ENCODE measurements around the gene SLC39A13. TPM values are rescaled to one million over a fixed set of nuclear protein-coding genes. Genes with fewer than 3 reads are reported as not detected.
A peak's percentile ranks its signal among the peaks of the same experiment; 100 is the strongest.

Gene SLC39A13
- total and polyA plus RNA-seq, 2 experiments from 2014 or later: 175 to 189 TPM

- Histone ChIP-seq H3K27me3 (replicated peaks; ENCODE audit: insufficient read depth) (no peaks in the 10 kb centered on the region), H3K9ac (no peak overlapping the region), H3K4me1 (ENCODE audit: insufficient read depth) (peaks cover 27% of the 10 kb centered on the region), H3K4me2 (ENCODE audit: unreplicated experiment) (no peak overlapping the region), H4K20me1 (ENCODE audit: insufficient read depth) (no peaks in the 10 kb centered on the region), H3K79me2 (ENCODE audit: insufficient read depth) (peaks cover 43% of the 10 kb centered on the region), H3K36me3 (ENCODE audit: low read depth) (0 out of 2 replicates have a peak, but pooled peaks cover 6% of the 10 kb centered on the region), H3K9me3 (ENCODE audit: low read depth) (no peaks in the 10 kb centered on the region), H3F3A (ENCODE audit: insufficient read depth) (peaks cover 19% of the 10 kb centered on the region; the same call in 1 of the 2 replicates), H3K9me2 (ENCODE audit: insufficient read depth) (no peaks in the 10 kb centered on the region), H2AFZ (no peak overlapping the region), H3K4me3 (no peak overlapping the region), H3K27ac (no peak overlapping the region)
- 80 to 86% methylated on average over 7 of the region's 7 CpGs for WGBS, 2 experiments (ENCODE audit: low coverage in 1 of 2, low lambda C conversion rate in 2 of 2, missing lambda C conversion rate in 2 of 2)
- in situ Hi-C loops (cut with MboI): no loop called here
- no peak for DNase-seq
- TF ChIP-seq EZH2phosphoT487 (IDR thresholded peaks at IDR 0.05; ENCODE audit: insufficient read depth, low read depth) (no peak), EZH2 (IDR thresholded peaks at IDR 0.05; ENCODE audit: insufficient read depth, poor library complexity, severe bottlenecking) (no peak)
Observed at GRCh38 chr11:47461876-47462275, 53.5 kb downstream of the SLC39A13 start.

- H3K36me3 ChIP-seq (ENCODE audit: low read depth): peaks cover 18% of the 10 kb centered on the region
Observed at GRCh38 chr11:47464483-47464882, 56.1 kb downstream of the SLC39A13 start.

More at GRCh38 chr11:47464483-47464882, 56.1 kb downstream of the SLC39A13 start:
- H3K4me3 ChIP-seq: no peak overlapping the region
- TF ChIP-seq EZH2phosphoT487 (IDR thresholded peaks at IDR 0.05; ENCODE audit: insufficient read depth, low read depth) (no peak), EZH2 (IDR thresholded peaks at IDR 0.05; ENCODE audit: insufficient read depth, poor library complexity, severe bottlenecking) (no peak)
- H3K4me2 ChIP-seq (ENCODE audit: unreplicated experiment): no peak overlapping the region
- WGBS, 2 experiments (ENCODE audit: low coverage in 1 of 2, low lambda C conversion rate in 2 of 2, missing lambda C conversion rate in 2 of 2): 90 to 95% methylated on average over 5 of the region's 5 CpGs
- H3K4me1 ChIP-seq (ENCODE audit: insufficient read depth): peaks cover 37% of the 10 kb centered on the region
- H3K79me2 ChIP-seq (ENCODE audit: insufficient read depth): peaks cover 62% of the 10 kb centered on the region
- no peaks in the 10 kb centered on the region for H3K9me3 ChIP-seq (ENCODE audit: low read depth)
- H3K9ac ChIP-seq: no peak overlapping the region
- no peaks in the 10 kb centered on the region for H3K9me2 ChIP-seq (ENCODE audit: insufficient read depth)
- in situ Hi-C loops (cut with MboI): no loop called here
- H4K20me1 ChIP-seq (ENCODE audit: insufficient read depth): no peaks in the 10 kb centered on the region
- peak; percentile 49 for DNase-seq
- H3K27me3 ChIP-seq (replicated peaks; ENCODE audit: insufficient read depth): no peaks in the 10 kb centered on the region
- H3F3A ChIP-seq (ENCODE audit: insufficient read depth): peaks cover 33% of the 10 kb centered on the region; the same call in 1 of the 2 replicates
- no peak overlapping the region for H2AFZ ChIP-seq
- H3K27ac ChIP-seq: no peak overlapping the region

Small RNA genes lying within 50 kb of the gene (microRNA-seq; reads per million reads assigned to microRNA genes)
- gene MIR4487 (ENCODE audit: borderline number of aligned reads): not detected

Small RNA genes lying within 50 kb of the gene (small RNA-seq; reads per million reads assigned to genes)
- not detected for gene MIR4487 (ENCODE audit: low read depth, low replicate concordance)

Other genes starting within 250 kb of the SLC39A13 start
- 105 and 131 TPM in 2 replicates for gene ARFGAP2, start 231.7 kb upstream of the SLC39A13 start, total RNA-seq (2014; rRNA removed; shearing (Covaris generic))
- 44.9 and 45.7 TPM in 2 replicates for gene ARFGAP2, start 231.7 kb upstream of the SLC39A13 start, polyA plus RNA-seq (2016; fragmentation: Nextera tagmentation; extraction: Ambion mirVana)
- 13.6 and 17.5 TPM in 2 replicates for gene PACSIN3, start 222.2 kb upstream of the SLC39A13 start, total RNA-seq (2014; rRNA removed; shearing (Covaris generic))
- 9.7 and 12.6 TPM in 2 replicates for gene PACSIN3, start 222.2 kb upstream of the SLC39A13 start, polyA plus RNA-seq (2016; fragmentation: Nextera tagmentation; extraction: Ambion mirVana)
- gene DDB2, start 193.6 kb upstream of the SLC39A13 start, total RNA-seq (2014; rRNA removed; shearing (Covaris generic)): 24.5 and 34.9 TPM in 2 replicates
- 40.3 and 41.3 TPM in 2 replicates for gene DDB2, start 193.6 kb upstream of the SLC39A13 start, polyA plus RNA-seq (2016; fragmentation: Nextera tagmentation; extraction: Ambion mirVana)
- 48.4 and 62.6 TPM in 2 replicates for gene ACP2, start 159.8 kb upstream of the SLC39A13 start, total RNA-seq (2014; rRNA removed; shearing (Covaris generic))
- 29.0 and 30.0 TPM in 2 replicates for gene ACP2, start 159.8 kb upstream of the SLC39A13 start, polyA plus RNA-seq (2016; fragmentation: Nextera tagmentation; extraction: Ambion mirVana)
- gene NR1H3, start 150.6 kb upstream of the SLC39A13 start, total RNA-seq (2014; rRNA removed; shearing (Covaris generic)): 2.7 and 7.2 TPM in 2 replicates
- 4.9 and 5.1 TPM in 2 replicates for gene NR1H3, start 150.6 kb upstream of the SLC39A13 start, polyA plus RNA-seq (2016; fragmentation: Nextera tagmentation; extraction: Ambion mirVana)
- gene MADD, start 138.5 kb upstream of the SLC39A13 start, total RNA-seq (2014; rRNA removed; shearing (Covaris generic)): 17.4 and 20.4 TPM in 2 replicates
- 8.6 and 9.9 TPM in 2 replicates for gene MADD, start 138.5 kb upstream of the SLC39A13 start, polyA plus RNA-seq (2016; fragmentation: Nextera tagmentation; extraction: Ambion mirVana)
- not detected in 2 replicates for gene MYBPC3, start 55.9 kb upstream of the SLC39A13 start, total RNA-seq (2014; rRNA removed; shearing (Covaris generic))
- 0.08 TPM in 1 of 2 replicates, not detected in the other for gene MYBPC3, start 55.9 kb upstream of the SLC39A13 start, polyA plus RNA-seq (2016; fragmentation: Nextera tagmentation; extraction: Ambion mirVana)
- not detected in 2 replicates for gene SPI1, start 30.0 kb upstream of the SLC39A13 start, total RNA-seq (2014; rRNA removed; shearing (Covaris generic))
- gene SPI1, start 30.0 kb upstream of the SLC39A13 start, polyA plus RNA-seq (2016; fragmentation: Nextera tagmentation; extraction: Ambion mirVana): 0.30 TPM in 1 of 2 replicates, not detected in the other
- 139 and 151 TPM in 2 replicates for gene PSMC3, start 17.8 kb downstream of the SLC39A13 start, total RNA-seq (2014; rRNA removed; shearing (Covaris generic))
- 212 and 220 TPM in 2 replicates for gene PSMC3, start 17.8 kb downstream of the SLC39A13 start, polyA plus RNA-seq (2016; fragmentation: Nextera tagmentation; extraction: Ambion mirVana)
- 0.13 and 0.22 TPM in 2 replicates for gene RAPSN, start 40.5 kb downstream of the SLC39A13 start, total RNA-seq (2014; rRNA removed; shearing (Covaris generic))
- gene RAPSN, start 40.5 kb downstream of the SLC39A13 start, polyA plus RNA-seq (2016; fragmentation: Nextera tagmentation; extraction: Ambion mirVana): 0.11 TPM in 1 of 2 replicates, not detected in the other
- gene CELF1, start 144.5 kb downstream of the SLC39A13 start, total RNA-seq (2014; rRNA removed; shearing (Covaris generic)): 70.9 and 71.6 TPM in 2 replicates
- 51.7 and 52.0 TPM in 2 replicates for gene CELF1, start 144.5 kb downstream of the SLC39A13 start, polyA plus RNA-seq (2016; fragmentation: Nextera tagmentation; extraction: Ambion mirVana)
- gene PTPMT1, start 157.0 kb downstream of the SLC39A13 start, total RNA-seq (2014; rRNA removed; shearing (Covaris generic)): 68.7 and 90.2 TPM in 2 replicates
- 78.4 and 82.2 TPM in 2 replicates for gene PTPMT1, start 157.0 kb downstream of the SLC39A13 start, polyA plus RNA-seq (2016; fragmentation: Nextera tagmentation; extraction: Ambion mirVana)
- 26.6 and 35.5 TPM in 2 replicates for gene KBTBD4, start 170.4 kb downstream of the SLC39A13 start, total RNA-seq (2014; rRNA removed; shearing (Covaris generic))
- gene KBTBD4, start 170.4 kb downstream of the SLC39A13 start, polyA plus RNA-seq (2016; fragmentation: Nextera tagmentation; extraction: Ambion mirVana): 16.8 and 18.4 TPM in 2 replicates
- gene NDUFS3, start 170.5 kb downstream of the SLC39A13 start, total RNA-seq (2014; rRNA removed; shearing (Covaris generic)): 52.5 and 80.8 TPM in 2 replicates
- gene NDUFS3, start 170.5 kb downstream of the SLC39A13 start, polyA plus RNA-seq (2016; fragmentation: Nextera tagmentation; extraction: Ambion mirVana): 74.4 and 84.6 TPM in 2 replicates
- gene FAM180B, start 178.1 kb downstream of the SLC39A13 start, total RNA-seq (2014; rRNA removed; shearing (Covaris generic)): not detected in 2 replicates
- not detected in 2 replicates for gene FAM180B, start 178.1 kb downstream of the SLC39A13 start, polyA plus RNA-seq (2016; fragmentation: Nextera tagmentation; extraction: Ambion mirVana)
- gene C1QTNF4, start 185.8 kb downstream of the SLC39A13 start, total RNA-seq (2014; rRNA removed; shearing (Covaris generic)): 0.11 TPM in 1 of 2 replicates, not detected in the other
- not detected in 2 replicates for gene C1QTNF4, start 185.8 kb downstream of the SLC39A13 start, polyA plus RNA-seq (2016; fragmentation: Nextera tagmentation; extraction: Ambion mirVana)
- 58.7 and 84.2 TPM in 2 replicates for gene MTCH2, start 234.0 kb downstream of the SLC39A13 start, total RNA-seq (2014; rRNA removed; shearing (Covaris generic))
- 158 and 169 TPM in 2 replicates for gene MTCH2, start 234.0 kb downstream of the SLC39A13 start, polyA plus RNA-seq (2016; fragmentation: Nextera tagmentation; extraction: Ambion mirVana)

Measured in GM23248 (cell line).